ENCODE data around the gene CTTN. TPM values are rescaled to one million over a fixed set of nuclear protein-coding genes. Genes with fewer than 3 reads are reported as not detected.

The CTTN gene
- total RNA-seq, 4 donors from 2014 or later, result 229 to 418 (median 295) TPM

DNA sequence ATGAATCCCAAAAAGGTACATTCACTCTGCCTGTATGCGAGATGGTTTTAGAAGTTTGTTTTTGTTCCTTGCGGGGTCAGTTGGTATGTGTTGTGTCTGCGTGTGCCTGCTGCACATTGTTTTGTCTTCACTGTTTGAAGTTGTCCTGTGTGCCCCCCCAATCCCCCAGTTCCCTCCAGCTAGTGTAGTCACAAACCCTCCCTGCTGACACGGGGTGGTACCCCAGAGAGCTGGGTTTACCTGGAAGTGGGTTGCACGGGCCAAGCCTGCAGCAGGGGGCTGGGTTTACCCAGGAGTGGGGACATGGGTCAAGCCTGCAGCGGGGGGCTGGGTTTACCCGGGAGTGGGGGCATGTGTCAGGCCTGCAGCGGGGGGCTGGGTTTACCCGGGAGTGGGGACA lies 22.2 kb downstream of the CTTN start:
- intact Hi-C loops (cut with DNase I), result no loop called here
- no peak for TF ChIP-seq POLR2A (IDR thresholded peaks at IDR 0.05)
- TF ChIP-seq, protein P1, sequence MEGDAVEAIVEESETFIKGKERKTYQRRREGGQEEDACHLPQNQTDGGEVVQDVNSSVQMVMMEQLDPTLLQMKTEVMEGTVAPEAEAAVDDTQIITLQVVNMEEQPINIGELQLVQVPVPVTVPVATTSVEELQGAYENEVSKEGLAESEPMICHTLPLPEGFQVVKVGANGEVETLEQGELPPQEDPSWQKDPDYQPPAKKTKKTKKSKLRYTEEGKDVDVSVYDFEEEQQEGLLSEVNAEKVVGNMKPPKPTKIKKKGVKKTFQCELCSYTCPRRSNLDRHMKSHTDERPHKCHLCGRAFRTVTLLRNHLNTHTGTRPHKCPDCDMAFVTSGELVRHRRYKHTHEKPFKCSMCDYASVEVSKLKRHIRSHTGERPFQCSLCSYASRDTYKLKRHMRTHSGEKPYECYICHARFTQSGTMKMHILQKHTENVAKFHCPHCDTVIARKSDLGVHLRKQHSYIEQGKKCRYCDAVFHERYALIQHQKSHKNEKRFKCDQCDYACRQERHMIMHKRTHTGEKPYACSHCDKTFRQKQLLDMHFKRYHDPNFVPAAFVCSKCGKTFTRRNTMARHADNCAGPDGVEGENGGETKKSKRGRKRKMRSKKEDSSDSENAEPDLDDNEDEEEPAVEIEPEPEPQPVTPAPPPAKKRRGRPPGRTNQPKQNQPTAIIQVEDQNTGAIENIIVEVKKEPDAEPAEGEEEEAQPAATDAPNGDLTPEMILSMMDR (IDR thresholded peaks at IDR 0.05), result no peak
- no peak for DNase-seq
- H3K4me3 ChIP-seq (replicated peaks in 1 of 3), result no peak overlapping the region
- H3K4me1 ChIP-seq, result no peaks in the 10 kb centered on the region
- WGBS, 2 donors, result 79 to 88% methylated on average over 8 to 9 of the region's 9 CpGs
- H3K27me3 ChIP-seq, result no peaks in the 10 kb centered on the region
- H3K9me3 ChIP-seq, result no peaks in the 10 kb centered on the region
- H3K27ac ChIP-seq, result no peak overlapping the region
- H3K36me3 ChIP-seq, result peaks cover 73 to 78% of the 10 kb centered on the region in 2 donors

DNA sequence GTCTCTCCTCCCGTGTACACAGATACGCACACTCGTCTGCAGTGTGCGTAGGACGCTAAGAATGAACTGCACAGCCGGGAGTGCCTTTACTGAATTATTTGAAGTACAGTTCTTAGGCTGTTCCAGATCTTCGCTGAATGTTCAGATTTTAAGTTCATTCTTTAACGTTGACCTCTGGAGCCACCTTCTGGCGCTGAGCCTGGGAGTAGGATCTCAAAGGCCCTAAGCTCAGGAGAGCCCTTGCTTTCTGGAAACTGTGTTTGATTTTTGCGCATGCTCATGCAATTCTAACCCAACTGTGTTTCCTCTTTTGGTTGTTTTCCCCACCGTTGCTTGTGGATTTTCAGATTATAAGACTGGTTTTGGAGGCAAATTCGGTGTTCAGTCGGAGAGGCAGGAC lies 22.8 kb downstream of the CTTN start:
- WGBS, 2 donors, result 85 to 86% methylated on average over 13 of the region's 13 CpGs
- no peak for DNase-seq
- no peaks in the 10 kb centered on the region for H3K4me1 ChIP-seq
- no peaks in the 10 kb centered on the region for H3K27me3 ChIP-seq
- H3K36me3 ChIP-seq, result peaks cover 71 to 78% of the 10 kb centered on the region in 2 donors
- no peak overlapping the region for H3K27ac ChIP-seq
- no peak for TF ChIP-seq POLR2A (IDR thresholded peaks at IDR 0.05)
- TF ChIP-seq, protein P1 (IDR thresholded peaks at IDR 0.05), result no peak
- H3K4me3 ChIP-seq (replicated peaks in 1 of 3), result no peak overlapping the region
- intact Hi-C loops (cut with DNase I), result no loop called here
- H3K9me3 ChIP-seq, result no peaks in the 10 kb centered on the region

DNA sequence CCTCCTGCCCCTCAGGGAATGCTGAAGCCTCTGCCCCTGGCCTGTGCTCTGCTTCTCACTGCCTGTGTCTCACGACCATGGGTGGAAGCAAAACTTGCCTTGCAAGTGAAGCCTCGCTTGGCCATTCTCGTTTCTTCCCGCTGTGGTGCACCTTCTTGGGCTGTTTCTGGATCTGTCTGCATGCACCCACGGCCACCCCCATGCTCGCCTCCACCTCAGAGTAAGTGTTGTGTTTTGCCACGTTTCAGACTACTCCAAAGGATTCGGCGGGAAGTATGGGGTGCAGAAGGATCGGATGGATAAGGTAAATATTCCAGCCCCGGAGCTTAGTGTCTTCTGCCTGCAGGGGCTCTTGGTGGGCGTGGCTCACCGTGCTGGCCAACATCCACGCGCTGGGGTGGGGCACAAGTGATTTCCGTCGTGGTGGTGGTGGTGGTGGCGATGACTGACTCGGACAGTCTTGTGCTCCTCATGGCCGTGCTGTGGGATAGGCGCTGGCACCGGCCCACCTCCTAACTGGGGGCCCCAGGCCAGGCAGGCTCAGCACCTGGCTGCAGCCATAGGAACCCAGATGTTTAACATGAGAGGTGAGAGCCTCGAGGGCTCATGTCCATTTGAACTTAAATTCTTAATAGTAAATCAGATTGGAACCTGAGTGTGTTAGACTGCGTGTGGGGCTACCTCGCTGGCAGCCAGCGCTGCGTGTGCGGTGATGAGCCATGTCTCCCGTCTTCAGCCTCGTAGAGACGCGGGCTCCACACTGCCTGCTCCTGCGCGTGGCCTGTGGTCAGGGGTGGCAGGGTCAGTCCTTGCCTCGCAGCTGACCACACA lies 24.6 kb downstream of the CTTN start:
- peaks cover 62 to 76% of the 10 kb centered on the region in 2 donors for H3K36me3 ChIP-seq
- WGBS, 2 donors, result 92 to 93% methylated on average over 28 to 32 of the region's 35 CpGs
- no peaks in the 10 kb centered on the region for H3K4me1 ChIP-seq
- intact Hi-C loops (cut with DNase I), result no loop called here
- TF ChIP-seq, protein P1 (IDR thresholded peaks at IDR 0.05), result no peak
- no peak for TF ChIP-seq POLR2A (IDR thresholded peaks at IDR 0.05)
- H3K9me3 ChIP-seq, result no peaks in the 10 kb centered on the region
- DNase-seq, result no peak
- no peak overlapping the region for H3K27ac ChIP-seq
- no peak overlapping the region for H3K4me3 ChIP-seq (replicated peaks in 1 of 3)
- H3K27me3 ChIP-seq, result no peaks in the 10 kb centered on the region

DNA sequence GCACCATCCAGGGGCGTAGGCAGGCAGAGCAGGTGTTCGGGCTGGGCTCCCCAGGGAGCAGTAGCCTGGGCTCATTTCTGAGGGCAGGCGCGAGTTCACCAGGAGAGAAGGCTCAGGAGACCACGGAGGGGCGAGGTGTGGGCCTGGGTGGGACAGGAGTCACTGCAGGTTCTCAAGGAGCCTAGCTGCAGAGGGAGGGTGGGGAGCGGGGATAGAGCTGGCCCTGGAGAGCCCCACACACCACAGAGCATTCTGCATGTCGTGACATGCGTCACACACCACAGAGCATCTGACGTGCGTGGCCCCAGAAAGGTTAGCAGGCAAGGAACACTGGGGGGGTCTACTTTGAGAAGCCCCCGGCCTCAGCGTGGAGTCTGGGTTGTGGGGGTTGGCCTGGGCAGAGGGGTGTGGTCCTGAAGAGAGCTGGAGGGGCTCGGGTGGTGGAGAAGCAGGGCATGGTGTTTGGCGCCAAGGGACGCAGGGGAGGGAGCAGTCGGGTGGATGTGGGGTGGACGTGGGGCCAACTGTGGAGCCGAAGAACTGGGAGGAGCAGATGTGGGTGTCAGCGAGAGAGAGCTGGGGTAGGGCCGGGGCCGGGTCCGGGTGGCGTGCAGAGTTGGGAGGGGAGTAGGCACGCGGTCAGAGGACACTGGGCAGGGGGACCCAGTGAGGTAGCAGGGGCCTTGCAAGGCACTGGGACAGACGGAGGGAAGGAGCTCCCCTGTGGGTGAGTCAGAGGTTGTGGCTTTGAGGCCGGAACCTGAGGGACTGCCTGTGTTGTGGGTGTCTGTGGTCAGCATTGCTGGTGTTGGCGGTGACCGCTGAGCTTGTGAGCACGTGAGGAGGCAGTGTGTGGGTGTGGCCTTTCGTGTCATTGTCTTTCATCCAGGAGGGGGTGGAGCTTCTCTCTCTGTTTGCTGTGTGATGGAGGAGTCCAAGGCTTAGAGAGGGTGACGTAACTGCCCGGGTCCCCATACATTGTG lies 25.5 kb downstream of the CTTN start:
- Histone ChIP-seq H3K36me3 (peaks cover 57 to 67% of the 10 kb centered on the region in 2 donors), H3K27me3 (no peaks in the 10 kb centered on the region), H3K4me3 (replicated peaks in 1 of 3) (no peak overlapping the region), H3K4me1 (no peaks in the 10 kb centered on the region), H3K27ac (no peak overlapping the region), H3K9me3 (no peaks in the 10 kb centered on the region)
- intact Hi-C loops (cut with DNase I), result no loop called here
- WGBS, 2 donors, result 92 to 93% methylated on average over 33 to 34 of the region's 34 CpGs
- no peak for DNase-seq
- TF ChIP-seq, protein P1 (IDR thresholded peaks at IDR 0.05), result no peak
- TF ChIP-seq POLR2A (IDR thresholded peaks at IDR 0.05), result no peak
